Suprapubic skin (tissue), 4 donors: ENCODE data around the gene FBXW9. TPM values are rescaled to one million over a fixed set of nuclear protein-coding genes. Genes with fewer than 3 reads are reported as not detected.
"Not testable (repeated sequence)": the region's sequence is repeated elsewhere in the genome, so short reads cannot be mapped to it uniquely, and the experiment has no call there.

Source experiments
- DNase-seq, 2 donors: peaks; one replicate each; pipeline ENCODE4 v3.0.0-alpha.2; 2019; ENCODE audit warnings: low spot score in 2 of 2
- H3K27ac ChIP-seq: fragments of 200-600 bp; sonication (generic); one replicate; pipeline ENCODE4 v1.5.1; 2019
- H3K27me3 ChIP-seq: fragments of 200-600 bp; sonication (generic); one replicate; pipeline ENCODE4 v1.5.1; 2019
- H3K36me3 ChIP-seq: fragments of 200-600 bp; sonication (generic); one replicate; pipeline ENCODE4 v1.5.1; 2019
- H3K4me1 ChIP-seq: fragments of 200-600 bp; sonication (generic); one replicate; pipeline ENCODE4 v1.5.1; 2019
- H3K4me3 ChIP-seq: fragments of 200-600 bp; sonication (generic); one replicate; pipeline ENCODE4 v1.5.1; 2019; ENCODE audit warnings: mild to moderate bottlenecking
- H3K9me3 ChIP-seq: fragments of 200-600 bp; sonication (generic); one replicate; pipeline ENCODE4 v1.5.1; 2019
- CTCF ChIP-seq, 2 donors: fragments of 200-600 bp in 1 of 2; fragments of 450-650 bp in 1 of 2; sonication (generic) in 1 of 2; IDR thresholded peaks; one replicate each; pipeline ENCODE4 v1.5.1; 2016 to 2019; ENCODE audit warnings: antibody characterized with exemption in 2 of 2, mild to moderate bottlenecking in 1 of 2, moderate library complexity in 1 of 2
- EP300 ChIP-seq: sonication (generic); formaldehyde crosslinking; IDR thresholded peaks from one replicate; pipeline ENCODE4 v1.6.1; 2017; ENCODE audit warnings: antibody characterized with exemption
- POLR2A ChIP-seq, 2 donors: fragments of 450-650 bp; IDR thresholded peaks; one replicate each; pipeline ENCODE4 v1.6.1; 2017; ENCODE audit warnings: antibody characterized with exemption in 2 of 2, mild to moderate bottlenecking in 2 of 2, moderate library complexity in 2 of 2
- POLR2AphosphoS5 ChIP-seq, 3 donors: sonication (generic); formaldehyde crosslinking; IDR thresholded peaks; one replicate each; pipeline ENCODE4 v1.6.1; 2017; ENCODE audit warnings: antibody characterized with exemption in 3 of 3
- WGBS: methylation state at CpG from one replicate; pipeline ENCODE4 v1.1.5; 2018; 5-methylcytosine and 5-hydroxymethylcytosine counted together
- total RNA-seq, 4 donors: library from RNA; depleted of rRNA; stranded (reverse); fragments of >200 nt; gene quantifications; one replicate each; pipeline ENCODE4 v1.1.0, GENCODE V29; 2016

FBXW9 gene
- total RNA-seq, 4 donors from 2014 or later: 9.7 to 13.7 (median 12.3) TPM

- Histone ChIP-seq H3K27ac (no peak overlapping the region), H3K9me3 (no peaks in the 10 kb centered on the region), H3K36me3 (peaks cover 99% of the 10 kb centered on the region), H3K4me3 (no peak overlapping the region), H3K27me3 (no peaks in the 10 kb centered on the region), H3K4me1 (no peaks in the 10 kb centered on the region)
- 97% methylated on average over 12 of the region's 13 CpGs for WGBS
- DNase-seq: no peak
- TF ChIP-seq EP300: no peak
- TF ChIP-seq POLR2AphosphoS5 (IDR thresholded peaks at IDR 0.05): no peak
- TF ChIP-seq CTCF (IDR thresholded peaks at IDR 0.05): no peak
- TF ChIP-seq POLR2A (IDR thresholded peaks at IDR 0.05): no peak
Observed at GRCh38 chr19:12705169-12705568, 8.7 kb upstream of the FBXW9 start.

- H3K36me3 ChIP-seq: peaks cover 89% of the 10 kb centered on the region
- WGBS: 64% methylated on average over 9 of the region's 9 CpGs
- DNase-seq: no peak
Observed at GRCh38 chr19:12703046-12703445, 6.6 kb upstream of the FBXW9 start.

GRCh38 chr19:12701596-12702282 is 5.3 kb upstream of the FBXW9 start:
- H3K27ac ChIP-seq: no peak overlapping the region
- DNase-seq: peak in 1 of 2 donors; percentile 61
- no peaks in the 10 kb centered on the region for H3K27me3 ChIP-seq
- WGBS: 84% methylated on average over 22 of the region's 33 CpGs
- H3K4me3 ChIP-seq: no peak overlapping the region
- H3K4me1 ChIP-seq: peaks cover 6% of the 10 kb centered on the region
- TF ChIP-seq POLR2AphosphoS5 (IDR thresholded peaks at IDR 0.05) (no peak), POLR2A (IDR thresholded peaks at IDR 0.05) (no peak)
- H3K9me3 ChIP-seq: no peaks in the 10 kb centered on the region
- H3K36me3 ChIP-seq: peaks cover 76% of the 10 kb centered on the region

More at GRCh38 chr19:12703046-12703445, 6.6 kb upstream of the FBXW9 start:
- Histone ChIP-seq H3K27me3 (no peaks in the 10 kb centered on the region), H3K4me1 (no peaks in the 10 kb centered on the region), H3K27ac (no peak overlapping the region), H3K4me3 (no peak overlapping the region), H3K9me3 (no peaks in the 10 kb centered on the region)
- TF ChIP-seq EP300 (no peak), CTCF (IDR thresholded peaks at IDR 0.05) (no peak), POLR2AphosphoS5 (IDR thresholded peaks at IDR 0.05) (no peak), POLR2A (IDR thresholded peaks at IDR 0.05) (no peak)

GRCh38 chr19:12698138-12698537 is 1.7 kb upstream of the FBXW9 start:
- no peak for DNase-seq
- peaks cover 40% of the 10 kb centered on the region for H3K36me3 ChIP-seq
- no peak overlapping the region for H3K27ac ChIP-seq
- no peaks in the 10 kb centered on the region for H3K9me3 ChIP-seq
- WGBS: 83% methylated on average over 6 of the region's 6 CpGs
- TF ChIP-seq POLR2A (IDR thresholded peaks at IDR 0.05) (no peak), EP300 (no peak), POLR2AphosphoS5 (IDR thresholded peaks at IDR 0.05) (no peak), CTCF (IDR thresholded peaks at IDR 0.05) (no peak)
- no peaks in the 10 kb centered on the region for H3K27me3 ChIP-seq
- no peak overlapping the region for H3K4me3 ChIP-seq
- H3K4me1 ChIP-seq: peaks cover 22% of the 10 kb centered on the region

GRCh38 chr19:12697425-12697824 is 994 bp upstream of the FBXW9 start:
- not testable (repeated sequence) for H3K27ac ChIP-seq, DNase-seq, H3K9me3 ChIP-seq, H3K27me3 ChIP-seq
- Histone ChIP-seq H3K4me3 (peak overlapping the region; percentile 81), H3K4me1 (peaks cover 22% of the 10 kb centered on the region), H3K36me3 (peaks cover 33% of the 10 kb centered on the region)
- 95% methylated on average over 22 of the region's 22 CpGs for WGBS

GRCh38 chr19:12695997-12696365 is 450 bp downstream of the FBXW9 start:
- WGBS: 4% methylated on average over 5 of the region's 36 CpGs
- peaks cover 22% of the 10 kb centered on the region for H3K4me1 ChIP-seq
- peaks cover 23% of the 10 kb centered on the region for H3K36me3 ChIP-seq
- no peak for DNase-seq
- no peaks in the 10 kb centered on the region for H3K9me3 ChIP-seq
- H3K27ac ChIP-seq: peak overlapping the region; percentile 82
- H3K4me3 ChIP-seq: peak overlapping the region; percentile 81
- H3K27me3 ChIP-seq: no peaks in the 10 kb centered on the region
- no peak for TF ChIP-seq POLR2A (IDR thresholded peaks at IDR 0.05)
- TF ChIP-seq POLR2AphosphoS5 (IDR thresholded peaks at IDR 0.05): no peak
- no peak for TF ChIP-seq EP300
- no peak for TF ChIP-seq CTCF (IDR thresholded peaks at IDR 0.05)
